HEK293 (cell line): ENCODE results near the gene FRMD3.

Experiments used
- CTCF ChIA-PET: fragments of 350-600 bp; formaldehyde crosslinking; extraction: SDS; loops from one replicate; lab custom pipeline; 2021; ENCODE audit warnings: antibody characterized with exemption; lab: Yijun Ruan, JAX
- POLR2A ChIA-PET: fragments of 300-600 bp; formaldehyde crosslinking; extraction: SDS; loops from one replicate; lab custom pipeline; 2020; ENCODE audit warnings: antibody characterized with exemption, inconsistent platforms; lab: Yijun Ruan, JAX
- H3K27ac ChIP-seq: fragments of 200-500 bp; sonication (Bioruptor generic); 2 replicates; pipeline ENCODE4 v1.5.1; 2014; ENCODE audit warnings: low read depth, low read length, control low read depth, inconsistent platforms; ENCODE audit errors: extremely low read depth
- H3K36me3 ChIP-seq, 2 experiments: fragments of 200-500 bp in 1 of 2; sonication (Bioruptor generic) in 1 of 2; 1 replicate in 1 of 2; 2 replicates in 1 of 2; pipeline ENCODE4 v1.5.1; 2014 to 2017; ENCODE audit warnings: inconsistent platforms in 2 of 2, low read length in 2 of 2; ENCODE audit not compliant: control insufficient read depth in 2 of 2, insufficient read depth in 1 of 2
- H3K4me1 ChIP-seq: fragments of 200-500 bp; sonication (Bioruptor generic); 2 replicates; pipeline ENCODE4 v1.5.1; 2014; ENCODE audit warnings: mild to moderate bottlenecking, low read length, inconsistent platforms; ENCODE audit not compliant: control insufficient read depth, insufficient read depth
- H3K4me3 ChIP-seq: 2 replicates; pipeline ENCODE4 v1.5.1; 2011; ENCODE audit warnings: low read depth, mild to moderate bottlenecking, control low read depth, low read length, moderate library complexity
- H3K9me3 ChIP-seq: fragments of 200-500 bp; sonication (Bioruptor generic); 2 replicates; pipeline ENCODE4 v1.5.1; 2014; ENCODE audit warnings: low read depth, low read length, inconsistent platforms; ENCODE audit not compliant: control insufficient read depth, insufficient read depth
- EGR2 ChIP-seq: fragments of 450-650 bp; formaldehyde crosslinking; IDR thresholded peaks from 2 replicates; pipeline ENCODE4 v1.5.1; 2016; ENCODE audit warnings: low read depth, missing biosample characterization, missing genetic modification characterization
- GLIS1 ChIP-seq: fragments of 450-650 bp; formaldehyde crosslinking; IDR thresholded peaks from 2 replicates; pipeline ENCODE4 v1.5.1; 2016; ENCODE audit warnings: missing biosample characterization, missing genetic modification characterization
- KLF9 ChIP-seq: fragments of 450-650 bp; formaldehyde crosslinking; IDR thresholded peaks from 2 replicates; pipeline ENCODE4 v1.5.1; 2016; ENCODE audit warnings: missing biosample characterization, missing genetic modification characterization, low read depth
- SALL2 ChIP-seq: fragments of 450-650 bp; formaldehyde crosslinking; IDR thresholded peaks from 2 replicates; pipeline ENCODE4 v1.5.0; 2017; ENCODE audit warnings: missing biosample characterization, mild to moderate bottlenecking, missing genetic modification characterization, borderline replicate concordance
- ZFP3 ChIP-seq: fragments of 450-650 bp; formaldehyde crosslinking; IDR thresholded peaks from 2 replicates; pipeline ENCODE4 v1.5.1; 2016; ENCODE audit warnings: low read depth, missing biosample characterization, missing genetic modification characterization
- ZFP69B ChIP-seq: fragments of 450-650 bp; formaldehyde crosslinking; IDR thresholded peaks from 2 replicates; pipeline ENCODE4 v1.5.1; 2016; ENCODE audit warnings: missing biosample characterization, missing genetic modification characterization
- ZIC2 ChIP-seq: fragments of 450-650 bp; formaldehyde crosslinking; IDR thresholded peaks from 2 replicates; pipeline ENCODE4 v1.5.1; 2016; ENCODE audit warnings: missing biosample characterization, missing genetic modification characterization
- ZNF121 ChIP-seq: fragments of 450-650 bp; formaldehyde crosslinking; IDR thresholded peaks from 2 replicates; pipeline ENCODE4 v1.5.1; 2016; ENCODE audit warnings: missing biosample characterization, missing genetic modification characterization
- ZNF214 ChIP-seq: fragments of 450-650 bp; formaldehyde crosslinking; IDR thresholded peaks from 2 replicates; pipeline ENCODE4 v1.5.1; 2017; ENCODE audit warnings: missing biosample characterization, mild to moderate bottlenecking, missing genetic modification characterization, borderline replicate concordance
- ZNF292 ChIP-seq: fragments of 450-650 bp; formaldehyde crosslinking; IDR thresholded peaks from 2 replicates; pipeline ENCODE4 v1.5.1; 2016; ENCODE audit warnings: low read depth, missing biosample characterization, missing genetic modification characterization, borderline replicate concordance
- ZNF311 ChIP-seq: fragments of 450-650 bp; formaldehyde crosslinking; IDR thresholded peaks from 2 replicates; pipeline ENCODE4 v1.5.1; 2017; ENCODE audit warnings: missing biosample characterization, missing genetic modification characterization, borderline replicate concordance
- ZNF571 ChIP-seq: fragments of 450-650 bp; formaldehyde crosslinking; IDR thresholded peaks from 2 replicates; pipeline ENCODE4 v1.5.0; 2017; ENCODE audit warnings: missing biosample characterization, missing genetic modification characterization
- ZNF585B ChIP-seq: fragments of 450-650 bp; formaldehyde crosslinking; IDR thresholded peaks from 2 replicates; pipeline ENCODE4 v1.5.1; 2016; ENCODE audit warnings: missing biosample characterization, missing genetic modification characterization
- ZNF785 ChIP-seq: fragments of 450-650 bp; formaldehyde crosslinking; IDR thresholded peaks from 2 replicates; pipeline ENCODE4 v1.5.1; 2016; ENCODE audit warnings: missing biosample characterization, missing genetic modification characterization
- ZNF843 ChIP-seq: fragments of 450-650 bp; formaldehyde crosslinking; IDR thresholded peaks from 2 replicates; pipeline ENCODE4 v1.5.1; 2016; ENCODE audit warnings: missing biosample characterization, missing genetic modification characterization
- TF ChIP-seq, protein P1 (sequence below): fragments of 450-650 bp; formaldehyde crosslinking; IDR thresholded peaks from 2 replicates; pipeline ENCODE4 v1.5.1; 2016; ENCODE audit warnings: missing biosample characterization, missing genetic modification characterization
- TF ChIP-seq, protein P2 (sequence below): fragments of 450-650 bp; formaldehyde crosslinking; IDR thresholded peaks from 2 replicates; pipeline ENCODE4 v1.5.1; 2016; ENCODE audit warnings: missing biosample characterization, missing genetic modification characterization
- TF ChIP-seq, protein P3 (sequence below): fragments of 450-650 bp; formaldehyde crosslinking; IDR thresholded peaks from 2 replicates; pipeline ENCODE4 v1.5.1; 2016; ENCODE audit warnings: missing biosample characterization, missing genetic modification characterization, borderline replicate concordance
- TF ChIP-seq, protein P4 (sequence below): fragments of 450-650 bp; formaldehyde crosslinking; IDR thresholded peaks from 2 replicates; pipeline ENCODE4 v1.5.1; 2017; ENCODE audit warnings: missing biosample characterization, mild to moderate bottlenecking, missing genetic modification characterization, moderate library complexity

FRMD3 gene

DNA sequence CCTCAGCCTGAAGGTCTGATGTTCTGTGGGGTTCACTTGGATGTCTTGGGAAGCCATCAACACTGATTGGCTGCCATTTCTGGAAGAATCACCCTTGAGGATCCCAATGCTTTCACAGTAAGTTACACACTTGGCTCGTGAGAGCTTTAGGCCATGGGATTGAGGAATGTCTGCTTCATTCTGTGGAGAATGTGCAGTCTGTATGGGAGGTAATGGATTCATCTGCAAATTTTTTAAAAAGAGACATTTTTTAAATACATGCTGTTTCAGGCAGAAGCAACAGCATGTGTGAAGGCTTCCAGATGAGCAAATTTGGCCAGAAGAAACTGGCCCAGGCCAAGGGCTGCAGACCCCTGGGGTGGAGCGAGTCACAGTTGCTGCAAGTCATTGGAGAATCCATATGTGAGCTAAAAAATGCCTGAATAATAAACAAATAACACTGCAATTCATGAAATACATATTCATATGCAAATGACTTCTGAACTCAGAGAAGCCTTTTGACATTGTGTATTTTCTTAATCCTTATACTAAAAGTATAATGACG is 328.9 kb downstream of the FRMD3 start:
- Histone ChIP-seq H3K36me3 (no peaks in the 10 kb centered on the region), H3K4me1 (no peaks in the 10 kb centered on the region), H3K27ac (no peak overlapping the region), H3K9me3 (no peaks in the 10 kb centered on the region), H3K4me3 (no peak overlapping the region)
- POLR2A ChIA-PET = no interaction called here
- no peak for TF ChIP-seq ZIC2
- TF ChIP-seq, protein P1, sequence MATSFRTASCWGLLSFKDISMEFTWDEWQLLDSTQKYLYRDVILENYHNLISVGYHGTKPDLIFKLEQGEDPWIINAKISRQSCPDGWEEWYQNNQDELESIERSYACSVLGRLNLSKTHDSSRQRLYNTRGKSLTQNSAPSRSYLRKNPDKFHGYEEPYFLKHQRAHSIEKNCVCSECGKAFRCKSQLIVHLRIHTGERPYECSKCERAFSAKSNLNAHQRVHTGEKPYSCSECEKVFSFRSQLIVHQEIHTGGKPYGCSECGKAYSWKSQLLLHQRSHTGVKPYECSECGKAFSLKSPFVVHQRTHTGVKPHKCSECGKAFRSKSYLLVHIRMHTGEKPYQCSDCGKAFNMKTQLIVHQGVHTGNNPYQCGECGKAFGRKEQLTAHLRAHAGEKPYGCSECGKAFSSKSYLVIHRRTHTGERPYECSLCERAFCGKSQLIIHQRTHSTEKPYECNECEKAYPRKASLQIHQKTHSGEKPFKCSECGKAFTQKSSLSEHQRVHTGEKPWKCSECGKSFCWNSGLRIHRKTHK (tag by site-specific recombination) = no peak
- no peak for TF ChIP-seq ZNF785
- TF ChIP-seq, protein P2, sequence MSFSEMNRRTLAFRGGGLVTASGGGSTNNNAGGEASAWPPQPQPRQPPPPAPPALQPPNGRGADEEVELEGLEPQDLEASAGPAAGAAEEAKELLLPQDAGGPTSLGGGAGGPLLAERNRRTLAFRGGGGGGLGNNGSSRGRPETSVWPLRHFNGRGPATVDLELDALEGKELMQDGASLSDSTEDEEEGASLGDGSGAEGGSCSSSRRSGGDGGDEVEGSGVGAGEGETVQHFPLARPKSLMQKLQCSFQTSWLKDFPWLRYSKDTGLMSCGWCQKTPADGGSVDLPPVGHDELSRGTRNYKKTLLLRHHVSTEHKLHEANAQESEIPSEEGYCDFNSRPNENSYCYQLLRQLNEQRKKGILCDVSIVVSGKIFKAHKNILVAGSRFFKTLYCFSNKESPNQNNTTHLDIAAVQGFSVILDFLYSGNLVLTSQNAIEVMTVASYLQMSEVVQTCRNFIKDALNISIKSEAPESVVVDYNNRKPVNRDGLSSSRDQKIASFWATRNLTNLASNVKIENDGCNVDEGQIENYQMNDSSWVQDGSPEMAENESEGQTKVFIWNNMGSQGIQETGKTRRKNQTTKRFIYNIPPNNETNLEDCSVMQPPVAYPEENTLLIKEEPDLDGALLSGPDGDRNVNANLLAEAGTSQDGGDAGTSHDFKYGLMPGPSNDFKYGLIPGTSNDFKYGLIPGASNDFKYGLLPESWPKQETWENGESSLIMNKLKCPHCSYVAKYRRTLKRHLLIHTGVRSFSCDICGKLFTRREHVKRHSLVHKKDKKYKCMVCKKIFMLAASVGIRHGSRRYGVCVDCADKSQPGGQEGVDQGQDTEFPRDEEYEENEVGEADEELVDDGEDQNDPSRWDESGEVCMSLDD (tag by site-specific recombination) = no peak
- no peak for TF ChIP-seq ZNF843 (tag by site-specific recombination)
- no peak for TF ChIP-seq GLIS1 (tag by site-specific recombination)
- TF ChIP-seq, protein P3, sequence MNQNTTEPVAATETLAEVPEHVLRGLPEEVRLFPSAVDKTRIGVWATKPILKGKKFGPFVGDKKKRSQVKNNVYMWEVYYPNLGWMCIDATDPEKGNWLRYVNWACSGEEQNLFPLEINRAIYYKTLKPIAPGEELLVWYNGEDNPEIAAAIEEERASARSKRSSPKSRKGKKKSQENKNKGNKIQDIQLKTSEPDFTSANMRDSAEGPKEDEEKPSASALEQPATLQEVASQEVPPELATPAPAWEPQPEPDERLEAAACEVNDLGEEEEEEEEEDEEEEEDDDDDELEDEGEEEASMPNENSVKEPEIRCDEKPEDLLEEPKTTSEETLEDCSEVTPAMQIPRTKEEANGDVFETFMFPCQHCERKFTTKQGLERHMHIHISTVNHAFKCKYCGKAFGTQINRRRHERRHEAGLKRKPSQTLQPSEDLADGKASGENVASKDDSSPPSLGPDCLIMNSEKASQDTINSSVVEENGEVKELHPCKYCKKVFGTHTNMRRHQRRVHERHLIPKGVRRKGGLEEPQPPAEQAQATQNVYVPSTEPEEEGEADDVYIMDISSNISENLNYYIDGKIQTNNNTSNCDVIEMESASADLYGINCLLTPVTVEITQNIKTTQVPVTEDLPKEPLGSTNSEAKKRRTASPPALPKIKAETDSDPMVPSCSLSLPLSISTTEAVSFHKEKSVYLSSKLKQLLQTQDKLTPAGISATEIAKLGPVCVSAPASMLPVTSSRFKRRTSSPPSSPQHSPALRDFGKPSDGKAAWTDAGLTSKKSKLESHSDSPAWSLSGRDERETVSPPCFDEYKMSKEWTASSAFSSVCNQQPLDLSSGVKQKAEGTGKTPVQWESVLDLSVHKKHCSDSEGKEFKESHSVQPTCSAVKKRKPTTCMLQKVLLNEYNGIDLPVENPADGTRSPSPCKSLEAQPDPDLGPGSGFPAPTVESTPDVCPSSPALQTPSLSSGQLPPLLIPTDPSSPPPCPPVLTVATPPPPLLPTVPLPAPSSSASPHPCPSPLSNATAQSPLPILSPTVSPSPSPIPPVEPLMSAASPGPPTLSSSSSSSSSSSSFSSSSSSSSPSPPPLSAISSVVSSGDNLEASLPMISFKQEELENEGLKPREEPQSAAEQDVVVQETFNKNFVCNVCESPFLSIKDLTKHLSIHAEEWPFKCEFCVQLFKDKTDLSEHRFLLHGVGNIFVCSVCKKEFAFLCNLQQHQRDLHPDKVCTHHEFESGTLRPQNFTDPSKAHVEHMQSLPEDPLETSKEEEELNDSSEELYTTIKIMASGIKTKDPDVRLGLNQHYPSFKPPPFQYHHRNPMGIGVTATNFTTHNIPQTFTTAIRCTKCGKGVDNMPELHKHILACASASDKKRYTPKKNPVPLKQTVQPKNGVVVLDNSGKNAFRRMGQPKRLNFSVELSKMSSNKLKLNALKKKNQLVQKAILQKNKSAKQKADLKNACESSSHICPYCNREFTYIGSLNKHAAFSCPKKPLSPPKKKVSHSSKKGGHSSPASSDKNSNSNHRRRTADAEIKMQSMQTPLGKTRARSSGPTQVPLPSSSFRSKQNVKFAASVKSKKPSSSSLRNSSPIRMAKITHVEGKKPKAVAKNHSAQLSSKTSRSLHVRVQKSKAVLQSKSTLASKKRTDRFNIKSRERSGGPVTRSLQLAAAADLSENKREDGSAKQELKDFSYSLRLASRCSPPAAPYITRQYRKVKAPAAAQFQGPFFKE (tag by site-specific recombination) = no peak
- no peak for TF ChIP-seq ZNF292
- TF ChIP-seq ZFP69B (tag by site-specific recombination) = no peak
- no peak for TF ChIP-seq KLF9 (tag by site-specific recombination)
- TF ChIP-seq EGR2 (tag by site-specific recombination) = no peak
- TF ChIP-seq ZNF571 (tag by site-specific recombination) = no peak
- no peak for TF ChIP-seq ZNF214 (tag by site-specific recombination)
- no peak for TF ChIP-seq ZNF585B (tag by site-specific recombination)
- TF ChIP-seq, protein P4, sequence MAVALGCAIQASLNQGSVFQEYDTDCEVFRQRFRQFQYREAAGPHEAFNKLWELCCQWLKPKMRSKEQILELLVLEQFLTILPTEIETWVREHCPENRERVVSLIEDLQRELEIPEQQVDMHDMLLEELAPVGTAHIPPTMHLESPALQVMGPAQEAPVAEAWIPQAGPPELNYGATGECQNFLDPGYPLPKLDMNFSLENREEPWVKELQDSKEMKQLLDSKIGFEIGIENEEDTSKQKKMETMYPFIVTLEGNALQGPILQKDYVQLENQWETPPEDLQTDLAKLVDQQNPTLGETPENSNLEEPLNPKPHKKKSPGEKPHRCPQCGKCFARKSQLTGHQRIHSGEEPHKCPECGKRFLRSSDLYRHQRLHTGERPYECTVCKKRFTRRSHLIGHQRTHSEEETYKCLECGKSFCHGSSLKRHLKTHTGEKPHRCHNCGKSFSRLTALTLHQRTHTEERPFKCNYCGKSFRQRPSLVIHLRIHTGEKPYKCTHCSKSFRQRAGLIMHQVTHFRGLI (tag by site-specific recombination) = no peak
- TF ChIP-seq ZNF311 (tag by site-specific recombination) = no peak
- no peak for TF ChIP-seq SALL2 (tag by site-specific recombination)
- no peak for TF ChIP-seq ZNF121 (tag by site-specific recombination)
- TF ChIP-seq ZFP3 = no peak
- CTCF ChIA-PET = interaction anchor here (0.8 to 0.9 kb wide), 2 partner anchors 10 to 125 kb away, joined by 3 to 4 read pairs; no protein-coding TSS in a partner anchor
